Ramos (cell line): ENCODE results near the gene GABRB3.

Source experiments
- in situ Hi-C: fragments of 300-500 bp; cut with MboI; formaldehyde crosslinking; loops from one replicate; pipeline ENCODE4 v1.14.3; 2022; ENCODE audit warnings: low sequenced_read_pairs; ENCODE audit not compliant: unreplicated experiment

Gene GABRB3

DNA sequence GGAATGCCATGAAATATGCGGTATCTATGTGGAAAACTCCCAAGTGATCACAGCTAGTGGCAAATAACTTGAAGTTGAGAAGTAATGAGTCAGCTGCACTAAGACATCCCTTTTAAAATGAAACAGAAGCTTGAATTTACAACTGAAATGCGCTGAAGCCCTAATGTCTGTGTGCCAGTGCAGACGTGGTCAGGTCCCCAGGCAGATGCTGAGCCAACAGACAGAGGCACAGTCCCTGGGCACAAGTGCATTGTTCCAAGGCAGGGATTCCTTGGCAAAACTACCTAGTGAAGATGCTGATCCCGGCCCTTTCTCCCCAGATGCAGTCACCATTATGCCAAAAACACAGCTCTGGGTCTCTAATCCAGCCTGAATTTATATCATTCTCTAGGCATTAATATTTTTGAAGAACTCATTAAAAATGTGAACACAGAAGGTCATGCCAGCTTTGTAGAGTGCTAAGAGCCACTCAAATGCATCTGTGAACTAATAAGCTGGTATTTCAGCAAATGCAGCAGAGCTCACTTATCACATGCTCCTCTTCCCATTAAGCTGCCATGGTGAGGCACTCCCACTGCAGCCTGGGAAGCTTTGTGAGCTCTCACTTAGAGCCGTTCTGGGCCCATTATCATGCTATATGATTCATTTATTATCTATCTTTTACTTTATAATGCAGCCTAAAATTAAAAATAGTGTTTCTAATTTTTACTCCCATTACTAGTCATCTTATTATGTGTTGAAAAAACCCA is 200.1 kb downstream of the GABRB3 start:
- in situ Hi-C loops, result no loop called here

- in situ Hi-C loops, result no loop called here
Observed at GRCh38 chr15:26571346-26571745, 201.5 kb downstream of the GABRB3 start.

GRCh38 chr15:26565542-26565941 is 207.3 kb downstream of the GABRB3 start:
- in situ Hi-C loops, result no loop called here

- in situ Hi-C loops, result no loop called here
Observed at GRCh38 chr15:26564361-26564760, 208.5 kb downstream of the GABRB3 start.

DNA sequence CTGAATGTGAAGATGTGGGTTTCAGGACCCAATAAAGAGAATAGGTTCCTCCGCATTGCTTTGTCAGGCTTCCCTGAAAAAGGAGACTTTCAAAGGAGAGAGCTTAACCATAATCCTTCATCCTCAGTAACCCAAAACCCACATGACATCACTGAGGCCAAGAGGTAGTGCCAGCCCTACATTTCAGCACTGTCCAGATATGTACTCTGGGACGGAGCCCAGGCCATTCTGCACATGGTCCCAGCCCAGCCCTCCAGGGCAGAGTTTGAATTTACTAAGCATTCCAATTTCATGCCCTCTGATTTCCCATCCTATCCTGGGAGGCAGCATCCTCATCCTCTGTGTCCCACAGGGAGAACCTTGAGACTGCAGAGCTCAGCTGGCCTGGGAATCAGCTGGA is 210.5 kb downstream of the GABRB3 start:
- in situ Hi-C loops, result no loop called here

DNA sequence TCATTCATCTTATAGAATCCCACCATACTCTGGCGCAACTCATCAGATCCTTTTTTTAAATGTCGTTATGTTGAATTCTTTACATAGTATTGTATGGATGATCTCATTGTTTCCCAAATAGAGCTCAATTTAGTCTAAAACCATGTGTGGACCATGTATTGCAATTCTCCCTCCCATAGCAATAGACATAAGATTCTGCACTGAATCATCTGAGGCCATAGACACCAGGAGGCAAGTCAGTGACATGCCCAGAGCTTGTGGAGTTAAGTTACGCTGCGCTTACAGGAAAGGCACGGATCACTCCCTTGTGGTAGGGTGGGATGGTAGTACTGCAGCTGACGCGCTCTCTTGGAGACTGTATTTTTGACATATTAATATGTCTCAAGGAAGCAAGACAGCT is 211.0 kb downstream of the GABRB3 start:
- in situ Hi-C loops, result no loop called here

DNA sequence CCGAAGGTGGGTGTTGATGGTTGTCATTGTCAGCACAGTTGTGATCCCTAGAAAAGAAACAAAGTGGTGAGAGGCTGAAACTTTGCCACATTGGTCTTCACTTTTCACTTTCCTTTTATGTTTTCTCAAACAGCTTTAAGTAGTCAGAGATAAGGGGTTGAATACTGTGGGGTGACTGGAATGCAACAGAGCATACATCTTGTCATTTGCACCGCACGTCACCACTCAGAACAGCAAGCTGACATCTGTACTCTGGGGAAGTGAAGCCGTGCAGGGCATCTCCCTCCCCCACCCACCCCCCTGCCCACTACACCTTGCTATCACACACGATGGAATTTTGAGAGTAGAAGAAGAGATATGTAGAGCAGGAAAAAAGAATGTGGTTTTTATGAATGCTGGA is 211.7 kb downstream of the GABRB3 start:
- in situ Hi-C loops, result no loop called here

GRCh38 chr15:26555898-26556297 is 217.0 kb downstream of the GABRB3 start:
- in situ Hi-C loops, result no loop called here

DNA sequence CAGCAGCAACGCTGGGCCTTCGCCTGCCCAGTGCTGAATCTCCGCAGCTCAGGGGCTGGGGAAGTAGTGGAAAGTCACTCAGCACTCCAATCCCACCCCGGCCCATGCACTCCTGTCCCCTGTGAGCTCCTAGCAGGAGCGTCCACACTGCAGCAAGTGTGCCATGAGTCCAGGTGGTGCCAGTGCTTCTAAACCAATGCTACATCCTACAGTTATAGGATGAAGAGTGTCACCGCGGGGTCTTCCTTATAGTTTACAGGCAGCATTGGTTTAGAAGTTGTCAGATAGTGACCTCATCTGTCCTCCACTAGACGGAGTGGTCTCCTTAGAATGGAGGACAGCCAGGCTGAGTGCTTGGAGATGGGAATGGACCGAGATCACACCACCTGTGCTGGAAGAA is 221.4 kb downstream of the GABRB3 start:
- in situ Hi-C loops, result no loop called here

- in situ Hi-C loops, result no loop called here
Observed at GRCh38 chr15:26550880-26551279, 222.0 kb downstream of the GABRB3 start.

GRCh38 chr15:26537663-26538062 is 235.2 kb downstream of the GABRB3 start:
- in situ Hi-C loops, result no loop called here

- in situ Hi-C loops, result no loop called here
Observed at GRCh38 chr15:26531489-26531888, 241.4 kb downstream of the GABRB3 start.

GRCh38 chr15:26525096-26525495 is 247.8 kb downstream of the GABRB3 start:
- in situ Hi-C loops, result no loop called here

- in situ Hi-C loops, result no loop called here
Observed at GRCh38 chr15:26521691-26522198, 251.1 kb downstream of the GABRB3 start.

GRCh38 chr15:26521130-26521529 is 251.7 kb downstream of the GABRB3 start:
- in situ Hi-C loops, result no loop called here

GRCh38 chr15:26518885-26519284 is 254.0 kb downstream of the GABRB3 start:
- in situ Hi-C loops, result no loop called here

DNA sequence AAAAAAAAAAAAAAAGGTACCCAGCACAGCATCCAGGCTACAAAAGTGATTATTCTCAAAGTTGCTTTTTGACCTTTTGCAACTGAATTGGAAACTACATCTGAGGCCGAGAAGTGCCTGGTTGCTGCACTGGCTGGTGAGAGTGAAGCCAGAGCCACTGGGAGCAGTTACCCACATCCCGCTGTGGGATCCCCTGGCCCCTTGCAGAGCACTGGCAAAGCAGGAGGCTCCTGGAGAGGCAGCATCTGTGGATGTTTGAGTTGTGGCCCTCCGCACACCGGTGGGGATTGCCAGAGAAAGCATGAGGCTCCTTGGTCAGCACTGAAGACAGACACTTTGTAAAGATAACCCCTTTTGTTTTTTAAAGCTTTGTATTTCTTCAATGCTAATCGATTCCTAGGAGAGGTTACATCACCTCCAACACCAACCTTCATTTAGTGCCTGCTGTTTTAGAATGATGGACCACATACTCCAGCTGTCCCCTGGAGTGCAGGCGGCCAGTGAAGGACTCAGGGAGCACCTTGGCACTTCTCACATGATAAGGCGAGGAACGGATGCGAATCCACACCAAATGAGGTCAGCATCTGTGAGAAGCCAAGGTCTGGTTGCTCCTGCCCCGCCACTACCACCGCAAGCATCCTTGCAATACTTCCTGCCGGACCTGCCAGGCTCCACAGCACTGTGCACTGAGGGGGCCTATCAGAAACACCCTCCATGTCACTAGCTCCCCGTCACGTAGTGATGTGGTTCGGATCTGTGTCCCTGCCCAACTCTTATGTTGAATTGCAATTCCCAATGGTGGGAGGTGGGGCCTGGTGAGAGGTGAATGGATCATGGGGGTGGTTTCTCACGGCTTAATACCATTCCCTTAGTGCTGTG is 256.5 kb downstream of the GABRB3 start:
- in situ Hi-C loops, result no loop called here

DNA sequence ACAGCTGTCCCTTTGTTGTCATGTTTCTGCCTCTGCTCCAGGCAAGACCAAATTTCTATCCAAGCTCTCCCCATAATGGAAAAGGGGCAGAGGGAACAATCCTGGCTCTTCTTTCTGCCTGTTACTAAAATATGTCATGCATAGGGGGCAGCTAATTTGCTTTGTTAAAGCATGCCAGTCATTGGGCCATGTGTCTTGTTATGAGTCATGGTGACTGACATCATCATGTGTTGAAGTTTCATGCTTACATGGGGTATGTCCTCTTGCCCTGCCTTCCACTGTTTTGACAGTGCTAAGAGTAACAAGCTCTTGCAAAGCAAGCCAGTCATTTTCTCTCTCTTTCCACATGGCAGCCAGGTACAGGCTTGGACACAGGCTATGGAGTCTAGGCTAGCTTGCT is 268.9 kb downstream of the GABRB3 start:
- in situ Hi-C loops, result no loop called here
